ENCODE data around the gene SNX14. TPM values are rescaled to one million over a fixed set of nuclear protein-coding genes. Genes with fewer than 3 reads are reported as not detected.

Gene SNX14
- total and polyA plus RNA-seq, 2 donors (not counting 3 experiments of a cell fraction or from before 2014, with no cell fraction given), result 41.3 to 74.3 TPM

GRCh38 chr6:85641897-85642773, 48.5 kb upstream of the SNX14 start:
- ChIA-PET CTCF (interaction anchor here (9.2 kb wide), 1 partner anchor 34 kb away, joined by 78 read pairs; no protein-coding TSS in a partner anchor), POLR2A (interaction anchor here (0.6 to 10.4 kb wide), 10 partner anchors 8 to 153 kb away, joined by 3 to 372 read pairs (median 4); partner anchors contain the start of gene SNX14)
- Histone ChIP-seq H3K4me3 (replicated peaks in 1 of 3; ENCODE audit: insufficient read depth in 1 of 3, low read depth in 1 of 3, low read length in 3 of 3) (peak overlapping the region; percentile 49 to 87 (median 77)), H3K9me3 (replicated peaks; ENCODE audit: control insufficient read depth, insufficient read depth, low read length) (no peaks in the 10 kb centered on the region), H3K4me1 (ENCODE audit: control insufficient read depth, extremely low read depth, insufficient read depth, low read length) (peaks cover 27% of the 10 kb centered on the region), H3K27ac (ENCODE audit: insufficient read depth, low read depth, low read length) (peak overlapping the region; percentile 90), H3K79me2 (ENCODE audit: control insufficient read depth, insufficient read depth, low read length) (peaks cover 56% of the 10 kb centered on the region), H3K9me1 (replicated peaks; ENCODE audit: control insufficient read depth, extremely low read depth, insufficient read depth, low read length) (no peaks in the 10 kb centered on the region), H3K27me3 (ENCODE audit: control insufficient read depth in 2 of 2, insufficient read depth in 2 of 2, low read length in 2 of 2) (no peaks in the 10 kb centered on the region), H4K20me1 (replicated peaks; ENCODE audit: control insufficient read depth, extremely low read depth, insufficient read depth, low read length) (peaks cover 5% of the 10 kb centered on the region), H3K9ac (replicated peaks; ENCODE audit: extremely low read depth, insufficient read depth, low read length) (peak overlapping the region; percentile 78), H3K36me3 (ENCODE audit: control insufficient read depth in 2 of 2, extremely low read depth in 1 of 2, insufficient read depth in 2 of 2, low read length in 2 of 2) (peaks cover 6 to 19% of the 10 kb centered on the region in 2 experiments), H3K4me2 (ENCODE audit: insufficient read depth, low read length) (peak overlapping the region; percentile 60), H2AFZ (ENCODE audit: low read depth, low read length) (no peak overlapping the region)
- dilution Hi-C loops (cut with MboI; ENCODE audit: extremely low pct_ligation_motif_present, low sequenced_read_pairs), result no loop called here
- intact Hi-C loops (cut with micrococcal nuclease), result loop anchor here (1.0 to 5.0 kb wide), 3 partner anchors 17 to 880 kb away; partner anchors contain the start of gene TBX18
- BruUV-seq (replicated peaks), result TSS peak; percentile 5
- TF ChIP-seq POLR2A (IDR thresholded peaks at IDR 0.05; ENCODE audit: low read depth, low read length) (no peak), GATA2 (IDR thresholded peaks at IDR 0.05; ENCODE audit: insufficient read depth, insufficient read length, low read depth, low read length) (no peak), MAX (IDR thresholded peaks at IDR 0.05; ENCODE audit: insufficient read depth, insufficient read length) (peak; percentile 81), CTCF (IDR thresholded peaks at IDR 0.05; ENCODE audit: extremely low read depth in 1 of 2, insufficient read depth in 1 of 2, low read depth in 1 of 2, low read length in 2 of 2) (peak in 1 of 2 donors; percentile 5), EZH2 (IDR thresholded peaks at IDR 0.05; ENCODE audit: borderline replicate concordance, low read depth, low read length, severe bottlenecking) (no peak)
- DNase-seq (ENCODE audit: low read depth, low spot score) (peak; percentile 52), FAIRE-seq (no peak)

All from endothelial cell of umbilical vein (primary cell).